IMR-90 (cell line): Measurements from ENCODE around the gene GRID1. TPM values are rescaled to one million over a fixed set of nuclear protein-coding genes. Genes with fewer than 3 reads are reported as not detected.

Experiments used
- ATAC-seq: fragments of 200-7000 bp; cut with Tn5 transposase; 2 replicates; pipeline ENCODE4 v1.9.1; 2020; ENCODE audit warnings: low read depth, mild to moderate bottlenecking, moderate library complexity
- BruUV-seq: library from RNA; stranded (reverse); fragments of 400-500 nt; replicated peaks from 2 replicates; lab custom pipeline; 2021; lab: Mats Ljungman, UMichigan
- CTCF ChIA-PET: fragments of 300-600 bp; formaldehyde crosslinking; extraction: SDS; loops from one replicate; lab custom pipeline; 2021; ENCODE audit warnings: antibody characterized with exemption; lab: Yijun Ruan, JAX
- POLR2A ChIA-PET: fragments of 300-600 bp; sonication (Branson Sonifier 250); formaldehyde crosslinking; loops from one replicate; lab custom pipeline; 2022; ENCODE audit warnings: antibody characterized with exemption; ENCODE audit not compliant: unreplicated experiment; lab: Charles Lee
- DNase-seq: peaks from one replicate; pipeline ENCODE4 v3.0.0; 2013
- H2AFZ ChIP-seq: replicated peaks from 2 replicates; pipeline ENCODE3; 2013; ENCODE audit warnings: low read length, mild to moderate bottlenecking; ENCODE audit not compliant: poor library complexity
- H2AK5ac ChIP-seq: 2 replicates; pipeline ENCODE4 v1.6.1; 2013; ENCODE audit warnings: low read depth, low read length, inconsistent platforms
- H2AK9ac ChIP-seq: replicated peaks from 2 replicates; pipeline ENCODE3; 2013; ENCODE audit warnings: mild to moderate bottlenecking, low read depth, low read length, moderate library complexity; ENCODE audit not compliant: poor library complexity
- H2BK120ac ChIP-seq: 2 replicates; pipeline ENCODE4 v1.6.1; 2013; ENCODE audit warnings: low read depth, low read length, inconsistent platforms
- H2BK15ac ChIP-seq: 3 replicates; pipeline ENCODE4 v1.6.1; 2013; ENCODE audit warnings: low read depth, low read length, inconsistent platforms
- H2BK20ac ChIP-seq: 2 replicates; pipeline ENCODE4 v1.6.1; 2013; ENCODE audit warnings: low read depth, mild to moderate bottlenecking, inconsistent platforms, low read length, moderate library complexity
- H2BK5ac ChIP-seq: 2 replicates; pipeline ENCODE4 v1.6.1; 2013; ENCODE audit warnings: mild to moderate bottlenecking, low read depth, low read length, inconsistent platforms; ENCODE audit not compliant: poor library complexity, severe bottlenecking
- H3K14ac ChIP-seq: replicated peaks from 2 replicates; pipeline ENCODE4 v1.6.1; 2013; ENCODE audit warnings: low read depth, low read length, inconsistent platforms
- H3K18ac ChIP-seq: 2 replicates; pipeline ENCODE4 v1.6.1; 2013; ENCODE audit warnings: low read depth, low read length, control low read depth
- H3K23ac ChIP-seq: 2 replicates; pipeline ENCODE4 v1.6.1; 2013; ENCODE audit warnings: low read depth, low read length, inconsistent platforms
- H3K27ac ChIP-seq: 2 replicates; pipeline ENCODE4 v1.5.1; 2013; ENCODE audit warnings: mild to moderate bottlenecking, control low read depth, low read length; ENCODE audit not compliant: insufficient read depth
- H3K27me3 ChIP-seq: 2 replicates; pipeline ENCODE4 v1.6.1; 2013; ENCODE audit warnings: low read length; ENCODE audit not compliant: control insufficient read depth, insufficient read depth
- H3K36me3 ChIP-seq: 2 replicates; pipeline ENCODE4 v1.6.1; 2013; ENCODE audit warnings: low read length, mixed read lengths; ENCODE audit not compliant: control insufficient read depth, insufficient read depth
- H3K4ac ChIP-seq: 2 replicates; pipeline ENCODE4 v1.6.1; 2013; ENCODE audit warnings: low read depth, low read length, inconsistent platforms
- H3K4me1 ChIP-seq: 2 replicates; pipeline ENCODE4 v1.6.1; 2013; ENCODE audit warnings: low read length, mixed read lengths; ENCODE audit not compliant: control insufficient read depth, insufficient read depth
- H3K4me2 ChIP-seq: 2 replicates; pipeline ENCODE4 v1.6.1; 2013; ENCODE audit warnings: low read depth, mild to moderate bottlenecking, control low read depth, low read length, moderate library complexity
- H3K4me3 ChIP-seq: 2 replicates; pipeline ENCODE4 v1.5.1; 2013; ENCODE audit warnings: low read depth, mild to moderate bottlenecking, control low read depth, low read length, moderate library complexity; ENCODE audit not compliant: insufficient read depth
- H3K56ac ChIP-seq: 2 replicates; pipeline ENCODE4 v1.6.1; 2013; ENCODE audit warnings: low read length, inconsistent platforms; ENCODE audit not compliant: insufficient read depth; ENCODE audit errors: extremely low read depth
- H3K79me1 ChIP-seq, 2 experiments: 2 replicates each; pipeline ENCODE4 v1.6.1; 2013; ENCODE audit warnings: low read length in 2 of 2, inconsistent platforms in 1 of 2, low read depth in 1 of 2
- H3K9ac ChIP-seq: 2 replicates; pipeline ENCODE4 v1.6.1; 2013; ENCODE audit warnings: low read depth, low read length, control low read depth
- H3K9me1 ChIP-seq: 2 replicates; pipeline ENCODE4 v1.6.1; 2013; ENCODE audit warnings: low read length, inconsistent platforms; ENCODE audit not compliant: insufficient read depth
- H3K9me3 ChIP-seq: 2 replicates; pipeline ENCODE4 v1.6.1; 2013; ENCODE audit warnings: low read length; ENCODE audit not compliant: control insufficient read depth, insufficient read depth
- H4K20me1 ChIP-seq: 2 replicates; pipeline ENCODE4 v1.6.1; 2013; ENCODE audit warnings: low read length, inconsistent platforms; ENCODE audit not compliant: insufficient read depth
- H4K5ac ChIP-seq: 2 replicates; pipeline ENCODE4 v1.6.1; 2013; ENCODE audit warnings: mild to moderate bottlenecking, low read depth, low read length, control low read depth
- H4K8ac ChIP-seq, 2 experiments: 2 replicates each; pipeline ENCODE4 v1.6.1; 2013; ENCODE audit warnings: low read depth in 2 of 2, low read length in 2 of 2, control low read depth in 1 of 2, inconsistent platforms in 1 of 2
- H4K91ac ChIP-seq: 2 replicates; pipeline ENCODE4 v1.6.1; 2013; ENCODE audit warnings: low read depth, low read length, inconsistent platforms; ENCODE audit not compliant: insufficient read depth
- BHLHE40 ChIP-seq: fragments of 150-350 bp; IDR thresholded peaks from 2 replicates; pipeline ENCODE4 v1.6.1; 2016; ENCODE audit warnings: mild to moderate bottlenecking, low read depth, low read length
- CEBPB ChIP-seq: IDR thresholded peaks from 2 replicates; pipeline ENCODE4 v1.6.1; 2012; ENCODE audit warnings: low read depth, low read length, improper control_type of control experiment
- CHD1 ChIP-seq: IDR thresholded peaks from 2 replicates; pipeline ENCODE4 v1.6.1; 2012; ENCODE audit warnings: low read depth, low read length, improper control_type of control experiment
- MAFK ChIP-seq: IDR thresholded peaks from 2 replicates; pipeline ENCODE4 v1.6.1; 2012; ENCODE audit warnings: low read depth, low read length, improper control_type of control experiment
- MAZ ChIP-seq: IDR thresholded peaks from 2 replicates; pipeline ENCODE4 v1.6.1; 2012; ENCODE audit warnings: low read depth, mild to moderate bottlenecking, low read length, improper control_type of control experiment, moderate library complexity, borderline replicate concordance
- MXI1 ChIP-seq: IDR thresholded peaks from 2 replicates; pipeline ENCODE4 v1.6.1; 2012; ENCODE audit warnings: low read depth, mild to moderate bottlenecking, low read length, moderate library complexity, borderline replicate concordance
- POLR2A ChIP-seq: IDR thresholded peaks from 2 replicates; pipeline ENCODE4 v1.6.1; 2012; ENCODE audit warnings: mild to moderate bottlenecking, low read depth, low read length
- SMC3 ChIP-seq: fragments of 150-350 bp; IDR thresholded peaks from 2 replicates; pipeline ENCODE4 v1.6.1; 2016; ENCODE audit warnings: low read depth, mild to moderate bottlenecking, antibody characterized with exemption, low read length, moderate library complexity
- WGBS, 2 experiments: methylation state at CpG; one replicate each; pipeline versions ENCODE4 v1.1.5 to v1.1.7; 2013; ENCODE audit warnings: missing lambda C conversion rate in 2 of 2; ENCODE audit not compliant: insufficient read length in 1 of 2; ENCODE audit errors: extremely low coverage in 2 of 2; 5-methylcytosine and 5-hydroxymethylcytosine counted together
- dilution Hi-C: fragments of 300-500 bp; cut with HindIII; formaldehyde crosslinking; loops from one replicate; pipeline ENCODE4 v1.14.3; 2018; ENCODE audit warnings: low sequenced_read_pairs; ENCODE audit not compliant: unreplicated experiment
- in situ Hi-C: fragments of 300-500 bp; cut with MboI; formaldehyde crosslinking; loops from 3 replicates; pipeline ENCODE4 v1.14.3; 2019; ENCODE audit warnings: low sequenced_read_pairs, inconsistent platforms, mixed read lengths
- intact Hi-C: fragments of 100-400 bp; cut with micrococcal nuclease; formaldehyde crosslinking; loops from 2 replicates; pipeline ENCODE4 v1.10.0; 2022
- polyA plus RNA-seq, 3 experiments: library from polyadenylated mRNA; depleted of rRNA; stranded (reverse); fragments of >200 nt; gene quantifications; 2 replicates each; pipeline ENCODE4 v1.2.3, GENCODE V29; 2012; ENCODE audit warnings: low replicate concordance in 1 of 3
- total RNA-seq: library from RNA; depleted of rRNA; stranded (reverse); fragments of >200 nt; gene quantifications from 2 replicates; pipeline ENCODE4 v1.2.3, GENCODE V29; 2012
- TF ChIP-seq, protein P1 (sequence below): fragments of 150-350 bp; IDR thresholded peaks from 2 replicates; pipeline ENCODE4 v1.6.1; 2017; ENCODE audit warnings: mild to moderate bottlenecking, antibody characterized with exemption, low read length, low read depth
- TF ChIP-seq, protein P2 (sequence below): conservative IDR thresholded peaks from 2 replicates; pipeline ENCODE4 v1.5.1; 2012; ENCODE audit warnings: mild to moderate bottlenecking, low read depth, low read length, improper control_type of control experiment
- TF ChIP-seq, protein P3 (sequence below): fragments of 150-350 bp; IDR thresholded peaks from 2 replicates; pipeline ENCODE4 v1.6.1; 2016; ENCODE audit warnings: low read depth, mild to moderate bottlenecking, low read length, moderate library complexity, borderline replicate concordance

The GRID1 gene
- total and polyA plus RNA-seq, 2 of the 4 experiments (the other 2 are of a cell fraction): not detected

DNA sequence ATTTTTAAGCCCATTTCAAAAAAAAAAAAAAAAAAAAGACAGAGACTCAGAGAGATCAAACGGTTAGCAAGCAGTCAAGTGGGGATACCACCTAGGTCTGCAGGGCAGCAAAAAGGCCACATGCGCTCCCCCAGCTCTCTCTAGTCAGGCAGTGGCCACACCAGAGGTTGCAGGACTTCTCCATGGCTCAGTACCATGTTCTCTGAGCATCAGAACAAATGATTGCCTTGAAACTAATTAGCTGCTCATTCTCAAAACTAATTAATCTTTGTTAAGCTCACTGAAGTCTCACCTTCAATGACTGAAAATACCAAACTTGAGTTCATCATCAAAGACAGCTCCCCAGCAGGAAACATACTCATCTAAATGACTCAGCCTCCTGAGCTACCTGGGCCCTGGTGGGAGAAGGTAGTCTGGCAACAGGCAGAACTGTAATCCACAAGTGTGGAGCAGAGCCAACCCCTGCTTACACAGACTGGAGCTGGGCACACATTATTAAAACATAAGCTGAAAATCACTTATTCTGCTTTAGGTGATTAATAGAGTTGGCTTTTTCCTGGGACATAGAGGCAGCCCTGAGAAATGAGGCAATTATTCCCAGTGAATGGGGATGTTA lies 319.6 kb downstream of the GRID1 start:
- no peak overlapping the region for H3K27ac ChIP-seq
- dilution Hi-C loops (no loop called here), intact Hi-C loops (no loop called here), in situ Hi-C loops (no loop called here)
- ChIA-PET POLR2A (no interaction called here), CTCF (no interaction called here)
- H3K9ac ChIP-seq: no peak overlapping the region
- no peaks in the 10 kb centered on the region for H3K9me1 ChIP-seq
- no TSS peak for BruUV-seq
- 40% methylated on average over 1 of the region's 2 CpGs; no CpG with 5 or more reads in 1 of the 2 experiments for WGBS, 2 experiments
- H2BK20ac ChIP-seq: no peak overlapping the region
- DNase-seq (no peak), ATAC-seq (no peak)
- H4K91ac ChIP-seq: no peak overlapping the region
- H2AK5ac ChIP-seq: no peak overlapping the region
- H2BK15ac ChIP-seq: no peak overlapping the region
- no peak overlapping the region for H3K4ac ChIP-seq
- H4K5ac ChIP-seq: no peak overlapping the region
- H3K9me3 ChIP-seq: peaks cover 10% of the 10 kb centered on the region
- H4K20me1 ChIP-seq: no peaks in the 10 kb centered on the region
- H3K4me1 ChIP-seq: no peaks in the 10 kb centered on the region
- H2BK120ac ChIP-seq: no peak overlapping the region
- TF ChIP-seq BHLHE40 (no peak), CEBPB (no peak), MXI1 (no peak), MAFK (no peak), SMC3 (no peak), CHD1 (no peak), MAZ (no peak), POLR2A (no peak)
- TF ChIP-seq, protein P1, sequence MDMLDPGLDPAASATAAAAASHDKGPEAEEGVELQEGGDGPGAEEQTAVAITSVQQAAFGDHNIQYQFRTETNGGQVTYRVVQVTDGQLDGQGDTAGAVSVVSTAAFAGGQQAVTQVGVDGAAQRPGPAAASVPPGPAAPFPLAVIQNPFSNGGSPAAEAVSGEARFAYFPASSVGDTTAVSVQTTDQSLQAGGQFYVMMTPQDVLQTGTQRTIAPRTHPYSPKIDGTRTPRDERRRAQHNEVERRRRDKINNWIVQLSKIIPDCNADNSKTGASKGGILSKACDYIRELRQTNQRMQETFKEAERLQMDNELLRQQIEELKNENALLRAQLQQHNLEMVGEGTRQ: no peak
- TF ChIP-seq, protein P2, sequence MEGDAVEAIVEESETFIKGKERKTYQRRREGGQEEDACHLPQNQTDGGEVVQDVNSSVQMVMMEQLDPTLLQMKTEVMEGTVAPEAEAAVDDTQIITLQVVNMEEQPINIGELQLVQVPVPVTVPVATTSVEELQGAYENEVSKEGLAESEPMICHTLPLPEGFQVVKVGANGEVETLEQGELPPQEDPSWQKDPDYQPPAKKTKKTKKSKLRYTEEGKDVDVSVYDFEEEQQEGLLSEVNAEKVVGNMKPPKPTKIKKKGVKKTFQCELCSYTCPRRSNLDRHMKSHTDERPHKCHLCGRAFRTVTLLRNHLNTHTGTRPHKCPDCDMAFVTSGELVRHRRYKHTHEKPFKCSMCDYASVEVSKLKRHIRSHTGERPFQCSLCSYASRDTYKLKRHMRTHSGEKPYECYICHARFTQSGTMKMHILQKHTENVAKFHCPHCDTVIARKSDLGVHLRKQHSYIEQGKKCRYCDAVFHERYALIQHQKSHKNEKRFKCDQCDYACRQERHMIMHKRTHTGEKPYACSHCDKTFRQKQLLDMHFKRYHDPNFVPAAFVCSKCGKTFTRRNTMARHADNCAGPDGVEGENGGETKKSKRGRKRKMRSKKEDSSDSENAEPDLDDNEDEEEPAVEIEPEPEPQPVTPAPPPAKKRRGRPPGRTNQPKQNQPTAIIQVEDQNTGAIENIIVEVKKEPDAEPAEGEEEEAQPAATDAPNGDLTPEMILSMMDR: no peak
- TF ChIP-seq, protein P3, sequence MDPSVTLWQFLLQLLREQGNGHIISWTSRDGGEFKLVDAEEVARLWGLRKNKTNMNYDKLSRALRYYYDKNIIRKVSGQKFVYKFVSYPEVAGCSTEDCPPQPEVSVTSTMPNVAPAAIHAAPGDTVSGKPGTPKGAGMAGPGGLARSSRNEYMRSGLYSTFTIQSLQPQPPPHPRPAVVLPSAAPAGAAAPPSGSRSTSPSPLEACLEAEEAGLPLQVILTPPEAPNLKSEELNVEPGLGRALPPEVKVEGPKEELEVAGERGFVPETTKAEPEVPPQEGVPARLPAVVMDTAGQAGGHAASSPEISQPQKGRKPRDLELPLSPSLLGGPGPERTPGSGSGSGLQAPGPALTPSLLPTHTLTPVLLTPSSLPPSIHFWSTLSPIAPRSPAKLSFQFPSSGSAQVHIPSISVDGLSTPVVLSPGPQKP: no peak
- H3K56ac ChIP-seq: no peak overlapping the region
- no peak overlapping the region for H3K14ac ChIP-seq
- H3K79me1 ChIP-seq: no peaks in the 10 kb centered on the region
- H3K36me3 ChIP-seq: no peaks in the 10 kb centered on the region
- no peak overlapping the region for H3K4me3 ChIP-seq
- no peak overlapping the region for H3K4me2 ChIP-seq
- H3K27me3 ChIP-seq: no peaks in the 10 kb centered on the region
- H2AFZ ChIP-seq: no peak overlapping the region
- no peak overlapping the region for H3K23ac ChIP-seq
- no peak overlapping the region for H2BK5ac ChIP-seq
- H4K8ac ChIP-seq: no peak overlapping the region
- no peak overlapping the region for H2AK9ac ChIP-seq
- no peak overlapping the region for H3K18ac ChIP-seq
